ENCODE data around the gene LGALS8.
A peak's percentile ranks its signal among the peaks of the same experiment; 100 is the strongest.

LGALS8 gene

DNA sequence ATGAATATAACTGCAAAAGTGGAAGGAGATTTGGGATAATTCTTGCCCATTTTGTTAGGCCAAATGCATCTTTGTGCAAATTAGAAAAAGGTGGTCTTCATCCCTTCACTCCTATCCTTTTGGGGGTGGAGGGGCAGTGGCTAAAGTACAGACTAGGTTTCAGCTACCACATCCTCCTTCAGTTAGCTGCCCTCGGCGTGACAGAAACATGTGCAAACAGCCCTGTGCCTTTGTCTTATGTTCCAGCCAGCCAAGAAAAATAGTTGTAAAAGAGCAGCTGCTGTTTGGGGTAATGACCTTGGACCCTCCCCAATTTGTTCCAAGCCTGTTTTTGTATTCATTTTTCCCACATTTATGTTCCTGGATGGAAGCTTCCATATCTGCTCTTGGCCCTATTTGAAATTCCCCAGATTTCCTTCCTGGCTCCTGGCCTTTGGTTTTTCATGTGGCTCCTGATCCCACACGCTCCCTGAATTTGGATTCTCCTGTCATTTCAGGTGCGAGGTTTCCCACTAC is 8.3 kb upstream of the LGALS8 start:
- no peaks in the 10 kb centered on the region for H3K4me1 ChIP-seq (ENCODE audit: insufficient read depth, low read length, poor library complexity, severe bottlenecking)
- no peak overlapping the region for H2AFZ ChIP-seq (ENCODE audit: low read length)
- TF ChIP-seq, protein P1, sequence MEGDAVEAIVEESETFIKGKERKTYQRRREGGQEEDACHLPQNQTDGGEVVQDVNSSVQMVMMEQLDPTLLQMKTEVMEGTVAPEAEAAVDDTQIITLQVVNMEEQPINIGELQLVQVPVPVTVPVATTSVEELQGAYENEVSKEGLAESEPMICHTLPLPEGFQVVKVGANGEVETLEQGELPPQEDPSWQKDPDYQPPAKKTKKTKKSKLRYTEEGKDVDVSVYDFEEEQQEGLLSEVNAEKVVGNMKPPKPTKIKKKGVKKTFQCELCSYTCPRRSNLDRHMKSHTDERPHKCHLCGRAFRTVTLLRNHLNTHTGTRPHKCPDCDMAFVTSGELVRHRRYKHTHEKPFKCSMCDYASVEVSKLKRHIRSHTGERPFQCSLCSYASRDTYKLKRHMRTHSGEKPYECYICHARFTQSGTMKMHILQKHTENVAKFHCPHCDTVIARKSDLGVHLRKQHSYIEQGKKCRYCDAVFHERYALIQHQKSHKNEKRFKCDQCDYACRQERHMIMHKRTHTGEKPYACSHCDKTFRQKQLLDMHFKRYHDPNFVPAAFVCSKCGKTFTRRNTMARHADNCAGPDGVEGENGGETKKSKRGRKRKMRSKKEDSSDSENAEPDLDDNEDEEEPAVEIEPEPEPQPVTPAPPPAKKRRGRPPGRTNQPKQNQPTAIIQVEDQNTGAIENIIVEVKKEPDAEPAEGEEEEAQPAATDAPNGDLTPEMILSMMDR (conservative IDR thresholded peaks at IDR 0.05; ENCODE audit: low read length) = no peak
- no peak for TF ChIP-seq EZH2phosphoT487 (IDR thresholded peaks at IDR 0.05; ENCODE audit: borderline replicate concordance)

DNA sequence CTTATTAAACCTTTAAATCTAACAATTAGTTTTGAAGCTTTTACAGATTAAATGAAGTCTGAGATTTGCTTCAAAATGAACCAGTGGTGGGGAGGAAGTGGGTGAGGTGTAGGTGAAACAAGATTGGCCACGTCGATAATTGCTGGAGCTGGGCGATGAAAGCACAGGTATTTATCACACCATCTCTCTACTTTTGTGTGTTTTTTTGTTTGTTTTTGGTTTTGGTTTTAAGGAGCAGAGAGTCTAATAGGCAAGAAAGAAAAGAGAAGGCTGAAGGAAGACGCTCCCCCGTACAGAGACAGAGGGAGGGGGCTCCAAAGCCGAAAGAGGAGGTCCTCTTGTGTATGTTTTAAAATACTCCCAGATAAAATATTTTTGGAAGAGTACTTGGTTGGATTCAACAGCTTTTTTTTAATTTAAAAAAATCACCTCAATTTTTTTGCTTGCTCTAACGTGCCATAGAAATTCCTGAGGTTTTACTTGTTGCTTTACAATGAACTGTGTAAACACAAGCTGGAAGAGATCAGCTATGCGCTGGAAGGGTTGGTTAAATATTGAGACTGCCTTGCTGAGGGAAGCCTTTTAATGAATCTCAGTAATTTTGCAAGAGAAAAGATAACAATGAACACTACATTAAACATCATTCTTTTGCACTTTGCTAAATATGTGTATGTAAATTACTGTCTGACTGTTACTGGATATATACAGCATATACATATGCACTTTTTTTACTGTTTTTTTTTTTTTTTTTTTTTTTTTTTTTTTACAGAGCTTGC is 6.7 kb upstream of the LGALS8 start:
- Histone ChIP-seq H3K27me3 (ENCODE audit: insufficient read depth, low read length, poor library complexity, severe bottlenecking) (no peaks in the 10 kb centered on the region), H3K79me2 (ENCODE audit: insufficient read depth, low read length) (no peaks in the 10 kb centered on the region), H3K9me2 (replicated peaks; ENCODE audit: low read depth, low read length) (no peaks in the 10 kb centered on the region), H3K4me3 (ENCODE audit: low read length, poor library complexity, severe bottlenecking) (no peak overlapping the region), H3K9ac (ENCODE audit: low read depth, low read length, poor library complexity, severe bottlenecking) (no peak overlapping the region), H3K4me2 (ENCODE audit: low read depth, low read length, poor library complexity, severe bottlenecking) (peak overlapping the region; percentile 24), H2AFZ (ENCODE audit: low read length) (0 out of 2 replicates have a peak overlapping the region, but pooled peaks have one; percentile 17), H3K9me3 (ENCODE audit: insufficient read depth, low read depth, low read length) (no peaks in the 10 kb centered on the region), H4K20me1 (ENCODE audit: insufficient read depth, low read length, poor library complexity, severe bottlenecking) (no peaks in the 10 kb centered on the region), H3K4me1 (ENCODE audit: insufficient read depth, low read length, poor library complexity, severe bottlenecking) (no peaks in the 10 kb centered on the region), H3F3A (ENCODE audit: low read depth) (no peaks in the 10 kb centered on the region), H3K36me3 (ENCODE audit: insufficient read depth, low read length) (no peaks in the 10 kb centered on the region)
- TF ChIP-seq, protein P1 (conservative IDR thresholded peaks at IDR 0.05; ENCODE audit: low read length) = no peak
- TF ChIP-seq EZH2phosphoT487 (IDR thresholded peaks at IDR 0.05; ENCODE audit: borderline replicate concordance) = no peak

More for the DNA sequence above, 8.3 kb upstream of the LGALS8 start:
- H3K9ac ChIP-seq (ENCODE audit: low read depth, low read length, poor library complexity, severe bottlenecking) = no peak overlapping the region
- no peaks in the 10 kb centered on the region for H3K9me3 ChIP-seq (ENCODE audit: insufficient read depth, low read depth, low read length)
- H3K4me3 ChIP-seq (ENCODE audit: low read length, poor library complexity, severe bottlenecking) = no peak overlapping the region
- no peaks in the 10 kb centered on the region for H3F3A ChIP-seq (ENCODE audit: low read depth)
- no peaks in the 10 kb centered on the region for H3K9me2 ChIP-seq (replicated peaks; ENCODE audit: low read depth, low read length)
- H3K4me2 ChIP-seq (ENCODE audit: low read depth, low read length, poor library complexity, severe bottlenecking) = no peak overlapping the region
- H3K79me2 ChIP-seq (ENCODE audit: insufficient read depth, low read length) = no peaks in the 10 kb centered on the region
- no peaks in the 10 kb centered on the region for H3K27me3 ChIP-seq (ENCODE audit: insufficient read depth, low read length, poor library complexity, severe bottlenecking)
- no peaks in the 10 kb centered on the region for H4K20me1 ChIP-seq (ENCODE audit: insufficient read depth, low read length, poor library complexity, severe bottlenecking)
- no peaks in the 10 kb centered on the region for H3K36me3 ChIP-seq (ENCODE audit: insufficient read depth, low read length)

DNA sequence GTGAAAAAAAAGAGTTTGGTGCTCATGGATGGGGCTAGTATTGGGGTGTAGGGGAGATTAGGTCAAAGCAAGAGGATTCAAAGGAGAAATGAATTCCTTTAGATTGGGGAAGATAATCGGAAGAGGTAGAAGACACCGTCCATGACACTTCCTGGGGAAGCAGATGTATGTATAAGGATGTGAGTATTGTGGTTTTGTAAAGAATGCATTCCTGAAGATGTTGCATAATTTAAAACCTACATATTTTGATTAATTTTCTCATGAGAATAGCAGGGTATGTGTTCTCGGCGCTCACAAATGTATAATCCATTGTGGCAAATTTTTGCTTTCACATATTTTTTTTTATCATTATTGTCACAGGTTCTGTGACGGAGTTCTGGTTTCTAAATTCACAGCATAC is 5.5 kb upstream of the LGALS8 start:
- Histone ChIP-seq H3K27me3 (ENCODE audit: insufficient read depth, low read length, poor library complexity, severe bottlenecking) (no peaks in the 10 kb centered on the region), H3K79me2 (ENCODE audit: insufficient read depth, low read length) (no peaks in the 10 kb centered on the region), H3K9ac (ENCODE audit: low read depth, low read length, poor library complexity, severe bottlenecking) (no peak overlapping the region), H3K4me1 (ENCODE audit: insufficient read depth, low read length, poor library complexity, severe bottlenecking) (no peaks in the 10 kb centered on the region), H3K4me2 (ENCODE audit: low read depth, low read length, poor library complexity, severe bottlenecking) (no peak overlapping the region), H3K4me3 (ENCODE audit: low read length, poor library complexity, severe bottlenecking) (no peak overlapping the region), H3K9me2 (replicated peaks; ENCODE audit: low read depth, low read length) (no peaks in the 10 kb centered on the region), H3K36me3 (ENCODE audit: insufficient read depth, low read length) (no peaks in the 10 kb centered on the region), H3K9me3 (ENCODE audit: insufficient read depth, low read depth, low read length) (no peaks in the 10 kb centered on the region), H2AFZ (ENCODE audit: low read length) (no peak overlapping the region), H4K20me1 (ENCODE audit: insufficient read depth, low read length, poor library complexity, severe bottlenecking) (no peaks in the 10 kb centered on the region), H3F3A (ENCODE audit: low read depth) (no peaks in the 10 kb centered on the region)
- TF ChIP-seq, protein P1 (conservative IDR thresholded peaks at IDR 0.05; ENCODE audit: low read length) = no peak
- no peak for TF ChIP-seq EZH2phosphoT487 (IDR thresholded peaks at IDR 0.05; ENCODE audit: borderline replicate concordance)

All from Loucy (cell line).